Measurements from ENCODE around the gene KAZN.
"Not testable (repeated sequence)": the region's sequence is repeated elsewhere in the genome, so short reads cannot be mapped to it uniquely, and the experiment has no call there.

The KAZN gene

DNA sequence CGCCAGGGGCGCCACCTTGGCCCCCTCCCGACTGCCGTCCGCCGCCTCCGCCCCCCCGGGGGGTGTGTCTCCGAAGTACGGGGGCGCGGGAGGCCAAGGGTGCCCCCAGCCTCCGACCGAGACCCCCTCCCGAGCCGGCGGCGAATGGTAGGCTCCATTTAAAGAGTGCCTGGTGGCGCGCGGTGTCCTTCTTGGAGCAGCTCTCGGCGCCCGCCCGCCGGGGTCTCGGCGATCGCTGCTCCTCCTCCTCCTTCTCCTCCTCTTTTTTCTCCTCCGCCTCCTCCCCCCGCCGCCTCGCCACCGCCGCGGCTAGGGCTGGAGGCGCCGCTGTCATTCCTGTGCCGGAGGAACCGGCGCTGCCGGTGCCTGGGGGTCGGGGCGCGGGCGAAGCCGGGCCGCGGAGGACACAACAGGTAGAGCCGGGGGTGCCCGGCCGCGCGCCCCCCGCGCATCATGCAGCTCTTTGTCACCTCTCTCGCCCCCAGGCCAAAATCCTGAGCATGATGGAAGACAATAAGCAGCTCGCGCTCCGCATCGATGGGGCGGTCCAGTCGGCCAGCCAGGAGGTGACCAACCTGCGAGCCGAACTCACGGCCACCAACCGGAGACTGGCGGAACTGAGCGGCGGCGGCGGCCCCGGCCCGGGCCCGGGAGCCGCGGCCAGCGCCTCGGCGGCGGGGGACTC, at the start of gene KAZN:
Gene KAZN (plus strand): TSS at position 188 of the 685 bp plus-strand sequence.
- DNase-seq (ENCODE audit: insufficient read length, low spot score), result no peak
- FAIRE-seq, result no peak

DNA sequence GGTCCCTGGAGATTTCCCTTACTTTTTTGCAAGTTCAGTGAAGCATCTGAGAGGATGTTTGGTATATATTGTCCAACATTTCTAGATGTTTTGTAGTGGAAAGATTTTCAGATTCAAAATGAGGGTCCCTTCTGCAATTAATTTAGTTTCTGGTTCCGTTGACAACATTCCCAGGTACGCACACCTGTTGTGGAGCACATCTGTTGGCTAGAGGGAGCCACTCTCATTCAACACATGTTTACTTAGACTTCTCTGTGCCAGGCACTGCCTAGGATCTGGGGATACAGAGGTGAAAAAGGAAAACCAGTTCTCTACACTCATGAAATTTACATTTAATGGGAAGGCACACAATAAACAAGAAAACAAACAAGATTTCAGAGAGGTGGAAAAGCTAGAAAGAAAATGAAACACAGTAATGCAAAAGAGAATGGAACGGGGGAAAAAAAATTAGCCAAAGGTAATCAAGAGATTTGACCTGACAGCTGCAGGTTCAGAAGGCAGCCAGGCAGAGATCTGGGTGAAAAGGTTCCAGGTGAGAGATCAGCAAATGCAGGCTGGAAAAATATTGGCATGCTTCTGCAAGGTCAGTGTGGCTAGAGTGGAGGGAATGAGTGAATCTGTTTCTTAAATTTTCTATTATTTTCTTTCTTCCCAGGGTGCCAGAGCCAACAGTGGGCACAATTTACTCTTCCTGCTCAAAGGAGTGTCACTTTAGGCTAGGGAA, 48.4 kb upstream of the KAZN start:
- DNase-seq (ENCODE audit: insufficient read length, low spot score) (no peak), FAIRE-seq (no peak)

DNA sequence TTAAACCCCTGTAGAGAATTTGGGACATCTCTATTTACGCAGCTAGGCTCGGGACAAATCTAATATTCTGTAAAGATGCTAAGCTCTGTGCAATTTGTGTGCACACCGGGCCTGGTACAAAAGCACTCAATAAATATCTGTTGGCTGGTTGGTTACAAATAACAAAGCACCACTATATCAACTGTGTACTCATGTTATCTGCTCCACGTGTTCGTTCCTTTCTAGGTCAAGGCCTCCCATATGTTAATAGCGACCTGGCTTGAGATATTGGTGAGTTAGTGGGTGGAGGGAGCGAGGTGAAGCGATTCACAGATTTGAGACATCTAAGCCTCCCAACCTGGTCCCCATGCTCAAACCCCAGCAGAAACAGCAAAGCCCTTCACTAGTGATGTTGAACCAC, 47.1 kb upstream of the KAZN start:
- no peak for FAIRE-seq
- DNase-seq (ENCODE audit: insufficient read length, low spot score), result no peak

GRCh38 chr1:14552246-14552965, 46.1 kb upstream of the KAZN start:
- DNase-seq (ENCODE audit: insufficient read length, low spot score), result no peak
- no peak for FAIRE-seq

GRCh38 chr1:14553711-14554110, 44.8 kb upstream of the KAZN start:
- no peak for FAIRE-seq
- no peak for DNase-seq (ENCODE audit: insufficient read length, low spot score)

GRCh38 chr1:14555091-14555490, 43.4 kb upstream of the KAZN start:
- FAIRE-seq, result no peak
- no peak for DNase-seq (ENCODE audit: insufficient read length, low spot score)

DNA sequence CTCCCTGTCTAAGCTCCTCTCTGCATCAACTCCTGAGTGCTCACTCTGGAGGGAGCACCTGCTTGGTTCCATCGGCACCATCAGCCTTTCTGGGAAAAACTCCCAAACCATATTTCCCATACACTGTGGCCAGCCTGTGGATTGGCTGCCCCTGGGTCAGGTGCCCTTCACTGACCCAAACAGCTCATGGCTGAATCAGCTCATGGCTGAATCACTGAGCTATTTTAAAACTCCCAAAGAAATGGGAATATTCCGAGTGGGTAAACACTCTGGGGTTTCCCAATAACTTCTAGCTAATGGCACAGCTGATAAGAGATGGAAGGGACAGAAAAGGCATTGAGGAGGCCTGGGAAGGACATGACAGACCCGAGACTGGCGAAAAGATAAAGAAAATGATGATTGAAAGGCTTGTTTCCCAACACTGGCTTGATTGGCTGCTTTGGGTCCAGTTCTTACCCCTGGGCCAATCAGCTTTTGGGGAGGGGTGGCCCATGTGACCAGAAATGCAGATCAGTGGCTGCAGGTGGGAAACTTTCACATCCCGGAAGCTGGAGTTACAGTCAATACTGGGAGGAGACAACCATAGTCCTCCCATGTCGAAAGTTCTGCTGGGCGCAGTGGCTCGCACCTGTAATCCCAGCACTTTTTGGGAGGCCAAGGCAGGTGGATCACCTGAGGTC, 37.3 kb upstream of the KAZN start:
- FAIRE-seq (no peak), DNase-seq (ENCODE audit: insufficient read length, low spot score) (no peak)

DNA sequence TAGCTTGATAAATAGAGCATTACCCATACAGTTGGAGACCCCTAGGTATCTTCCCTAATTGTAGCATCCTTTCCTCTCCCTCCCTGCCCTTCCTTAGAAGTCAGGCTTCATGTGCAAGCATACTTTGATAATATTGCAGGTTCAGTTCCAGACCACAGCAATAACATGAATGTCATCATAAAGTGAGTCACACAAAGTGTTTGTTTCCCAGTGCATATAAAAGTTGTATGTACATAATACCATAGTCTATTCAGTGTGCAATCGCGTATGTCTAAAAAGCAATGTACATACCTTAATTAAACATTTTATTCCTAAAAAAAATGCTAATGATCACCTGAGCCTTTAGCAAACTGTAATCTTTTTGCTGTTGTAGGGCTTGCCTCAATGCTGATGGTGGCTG, 33.4 kb upstream of the KAZN start:
- DNase-seq (ENCODE audit: insufficient read length, low spot score) (no peak), FAIRE-seq (no peak)

DNA sequence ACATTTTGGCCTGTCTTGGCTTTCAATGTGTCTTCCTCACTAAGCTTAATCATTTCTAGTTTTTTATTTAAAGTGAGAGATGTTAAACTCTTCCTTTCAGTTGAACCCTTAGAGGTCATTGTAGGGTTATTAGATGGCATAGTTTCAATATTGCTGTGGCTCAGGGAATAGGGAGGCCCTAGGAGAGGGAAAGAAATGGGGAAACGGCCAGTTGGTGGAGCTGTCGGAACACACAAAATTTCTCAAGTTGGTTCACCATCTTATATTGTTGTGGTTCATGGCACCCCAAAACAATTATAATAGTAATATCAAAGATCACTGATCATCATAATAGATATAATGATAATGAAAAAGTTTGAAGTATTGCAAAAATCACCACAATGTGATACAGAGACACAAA, 31.4 kb upstream of the KAZN start:
- DNase-seq (ENCODE audit: insufficient read length, low spot score) (no peak), FAIRE-seq (no peak)

DNA sequence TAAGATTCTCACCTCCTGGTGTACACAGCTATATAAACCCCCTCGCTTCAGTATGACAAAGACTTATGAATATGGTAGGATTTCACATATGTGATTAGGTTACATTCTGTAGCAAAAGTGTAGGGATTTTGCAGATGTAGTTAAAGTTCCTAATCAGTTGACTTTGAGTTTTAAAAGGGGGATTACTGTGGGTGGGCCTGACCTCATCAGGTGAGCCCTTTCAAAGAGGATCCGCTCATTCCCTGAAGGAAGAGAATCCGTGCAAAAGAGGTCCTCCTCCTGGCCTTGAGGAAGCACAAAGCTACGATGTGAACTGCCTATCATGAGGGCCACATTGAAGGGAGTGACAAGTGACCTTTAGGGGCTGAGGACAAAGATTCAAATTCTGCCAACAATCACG, 30.6 kb upstream of the KAZN start:
- FAIRE-seq, result no peak
- DNase-seq (ENCODE audit: insufficient read length, low spot score), result no peak

- no peak for DNase-seq (ENCODE audit: insufficient read length, low spot score)
- no peak for FAIRE-seq
Measured at GRCh38 chr1:14568716-14569355, 29.6 kb upstream of the KAZN start.

GRCh38 chr1:14570514-14570913, 28.0 kb upstream of the KAZN start:
- FAIRE-seq (no peak), DNase-seq (ENCODE audit: insufficient read length, low spot score) (no peak)

- DNase-seq (ENCODE audit: insufficient read length, low spot score), result peak; percentile 14
Measured at GRCh38 chr1:14571810-14572767, 26.4 kb upstream of the KAZN start.

DNA sequence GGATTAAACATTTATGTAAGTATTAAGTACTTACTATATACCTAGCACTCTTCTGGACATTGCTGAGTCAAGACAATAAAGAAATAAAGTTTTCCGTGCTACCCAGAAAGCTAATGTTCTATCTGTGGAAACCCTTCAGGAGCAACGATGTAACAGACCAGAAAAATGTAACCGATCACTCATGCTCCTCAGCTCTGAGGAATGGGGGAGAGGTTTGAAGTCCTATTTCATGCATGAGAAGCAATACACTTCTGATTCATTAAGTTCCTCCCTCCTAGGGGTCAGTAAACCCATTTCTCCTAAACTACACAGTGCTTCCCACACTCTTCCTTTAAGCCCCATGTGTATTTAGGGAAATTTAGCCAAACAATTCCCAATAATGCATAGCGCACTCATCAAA, 25.6 kb upstream of the KAZN start:
- no peak for DNase-seq (ENCODE audit: insufficient read length, low spot score)
- FAIRE-seq, result no peak

More at GRCh38 chr1:14571810-14572767, 26.4 kb upstream of the KAZN start:
- no peak for FAIRE-seq

DNA sequence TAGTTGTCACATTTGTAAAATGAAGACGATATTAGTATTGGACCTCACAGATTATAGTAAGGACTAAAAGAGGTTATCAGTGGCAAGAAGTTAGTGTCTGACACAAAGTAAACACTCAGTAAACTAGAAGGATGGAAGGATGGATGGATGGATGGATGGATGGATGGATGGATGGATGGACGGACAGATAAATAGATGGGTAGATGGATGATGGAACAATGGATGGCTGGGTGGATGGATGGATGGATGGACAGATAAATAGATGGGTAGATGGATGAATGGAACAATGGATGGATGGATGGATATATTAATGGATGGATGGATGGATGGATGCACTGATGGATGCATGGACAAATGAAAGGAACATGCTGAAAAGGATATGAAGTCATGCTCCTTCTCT, 22.3 kb upstream of the KAZN start:
- no peak for DNase-seq (ENCODE audit: insufficient read length, low spot score)
- FAIRE-seq, result no peak

DNA sequence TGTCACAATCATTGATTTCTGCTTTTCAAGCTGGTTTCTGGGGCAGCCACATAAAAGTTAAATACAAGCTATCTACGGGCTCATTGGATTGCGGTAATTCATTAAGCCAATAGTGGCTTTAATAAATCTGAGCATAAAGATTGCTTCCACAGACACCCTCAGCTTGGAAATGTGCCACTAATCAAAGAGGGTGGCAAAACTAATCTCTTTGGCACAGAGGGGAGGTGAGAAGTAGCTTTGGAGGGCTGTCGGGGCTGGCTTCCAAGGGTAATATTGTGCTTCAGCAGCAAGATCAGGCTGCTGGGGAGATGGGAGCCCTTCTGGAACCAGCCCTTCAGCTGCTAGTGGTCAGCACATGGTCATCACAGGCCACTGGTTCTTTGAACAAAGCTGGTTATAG, 21.2 kb upstream of the KAZN start:
- FAIRE-seq (no peak), DNase-seq (ENCODE audit: insufficient read length, low spot score) (no peak)

DNA sequence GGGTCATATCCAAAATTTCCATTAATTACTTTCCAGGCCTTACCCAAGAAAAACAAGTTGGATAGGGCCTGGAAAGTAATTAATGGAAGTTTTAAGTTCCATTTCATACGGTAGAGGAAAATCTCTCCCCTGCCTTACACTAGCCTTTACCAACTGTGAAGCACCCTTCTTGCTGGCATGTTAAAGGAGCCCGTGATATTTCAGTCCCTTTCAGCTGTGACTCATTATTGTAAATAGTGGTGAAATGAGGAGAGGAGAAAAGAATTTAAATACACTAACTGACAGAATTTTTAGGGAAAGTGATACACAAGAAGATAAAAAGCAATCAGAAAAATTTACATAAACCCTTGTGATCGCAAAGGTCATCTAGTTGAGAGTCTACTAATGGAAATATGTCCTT, 20.3 kb upstream of the KAZN start:
- FAIRE-seq, result no peak
- DNase-seq (ENCODE audit: insufficient read length, low spot score), result no peak

GRCh38 chr1:14580295-14580694, 18.2 kb upstream of the KAZN start:
- DNase-seq (ENCODE audit: insufficient read length, low spot score); FAIRE-seq: not testable (repeated sequence)

DNA sequence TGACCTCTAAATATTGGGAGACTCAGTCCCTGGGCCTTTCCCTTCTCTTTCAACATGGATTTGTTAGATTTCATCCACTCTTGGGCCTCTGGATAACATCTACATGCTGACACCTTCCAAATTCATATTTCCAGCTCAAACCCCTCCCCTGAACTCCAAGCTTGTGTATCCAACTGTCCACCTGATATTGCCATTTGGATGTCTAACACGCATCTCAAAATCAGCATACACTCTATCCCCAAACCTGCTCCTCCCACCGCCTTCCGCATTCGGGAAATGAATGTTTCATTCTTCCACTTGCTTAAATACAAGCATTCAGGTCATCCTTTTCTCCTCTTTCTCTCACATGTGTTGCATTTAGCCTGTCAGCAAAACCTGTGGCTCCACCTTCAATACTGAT, 17.5 kb upstream of the KAZN start:
- FAIRE-seq (no peak), DNase-seq (ENCODE audit: insufficient read length, low spot score) (no peak)

DNA sequence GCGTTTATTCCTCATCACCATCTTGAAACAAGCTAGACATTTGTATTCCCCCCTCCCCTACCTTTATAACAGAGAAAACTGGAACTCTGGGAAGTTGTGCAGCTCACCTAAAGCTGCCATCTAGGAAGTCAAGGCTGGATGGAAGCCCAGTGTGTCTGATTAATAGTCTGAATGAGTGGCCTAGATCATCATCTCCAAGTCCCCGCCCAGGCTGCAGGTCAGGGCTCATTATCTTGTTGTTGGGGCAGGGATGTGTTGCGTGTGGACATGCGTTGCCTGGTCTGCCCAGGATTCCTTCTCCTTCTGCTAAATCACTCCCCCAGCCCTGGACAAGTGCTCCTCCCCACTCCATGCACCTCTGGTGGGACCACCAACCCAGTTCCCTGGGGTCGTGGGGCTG, 14.7 kb upstream of the KAZN start:
- DNase-seq (ENCODE audit: insufficient read length, low spot score) (no peak), FAIRE-seq (no peak)

Data from GM19239 (cell line).